SK-N-SH treated with all-trans-retinoic acid at 6 μM for 48 hours (cell line): ENCODE data around the gene UBXN1.

Experiments used
- ARNTL ChIP-seq: fragments of 450-650 bp; formaldehyde crosslinking; IDR thresholded peaks from 2 replicates; pipeline ENCODE4 v1.5.0; 2020; ENCODE audit warnings: low read depth, mild to moderate bottlenecking, moderate library complexity, borderline replicate concordance
- BACH2 ChIP-seq: fragments of 250-450 bp; sonication (Bioruptor Pico); IDR thresholded peaks from 2 replicates; pipeline ENCODE4 v1.9.0; 2021; ENCODE audit warnings: mild to moderate bottlenecking, borderline replicate concordance
- CSDC2 ChIP-seq: fragments of 250-450 bp; sonication (Bioruptor Pico); IDR thresholded peaks from 2 replicates; pipeline ENCODE4 v1.5.0; 2020; ENCODE audit warnings: mild to moderate bottlenecking, moderate library complexity
- ESRRG ChIP-seq: fragments of 250-450 bp; sonication (Bioruptor Pico); IDR thresholded peaks from 2 replicates; pipeline ENCODE4 v1.6.1; 2021; ENCODE audit warnings: mild to moderate bottlenecking
- PATZ1 ChIP-seq: fragments of 250-450 bp; sonication (Bioruptor Pico); IDR thresholded peaks from 2 replicates; pipeline ENCODE4 v1.8.0; 2020; ENCODE audit warnings: mild to moderate bottlenecking, moderate library complexity, borderline replicate concordance
- RARB ChIP-seq: fragments of 250-450 bp; sonication (Bioruptor Pico); IDR thresholded peaks from 2 replicates; pipeline ENCODE4 v1.8.0; 2021; ENCODE audit warnings: mild to moderate bottlenecking, moderate library complexity
- SNAI2 ChIP-seq: fragments of 250-450 bp; sonication (Bioruptor Pico); IDR thresholded peaks from 2 replicates; pipeline ENCODE4 v1.5.0; 2020; ENCODE audit warnings: mild to moderate bottlenecking, moderate library complexity
- TCF4 ChIP-seq: fragments of 250-450 bp; sonication (Bioruptor Pico); IDR thresholded peaks from 2 replicates; pipeline ENCODE4 v1.8.0; 2021; ENCODE audit warnings: mild to moderate bottlenecking, moderate library complexity, borderline replicate concordance
- ZNF565 ChIP-seq: fragments of 450-650 bp; formaldehyde crosslinking; conservative IDR thresholded peaks from 2 replicates; pipeline ENCODE4 v1.5.0; 2020; ENCODE audit warnings: low read depth, mild to moderate bottlenecking, moderate library complexity
- ZNF8 ChIP-seq: fragments of 450-650 bp; formaldehyde crosslinking; IDR thresholded peaks from 2 replicates; pipeline ENCODE4 v1.5.0; 2020; ENCODE audit warnings: mild to moderate bottlenecking, moderate library complexity
- TF ChIP-seq, protein P1 (sequence below): fragments of 250-450 bp; sonication (Bioruptor Pico); IDR thresholded peaks from 2 replicates; pipeline ENCODE4 v1.5.1; 2021; ENCODE audit warnings: mild to moderate bottlenecking, moderate library complexity

DNA sequence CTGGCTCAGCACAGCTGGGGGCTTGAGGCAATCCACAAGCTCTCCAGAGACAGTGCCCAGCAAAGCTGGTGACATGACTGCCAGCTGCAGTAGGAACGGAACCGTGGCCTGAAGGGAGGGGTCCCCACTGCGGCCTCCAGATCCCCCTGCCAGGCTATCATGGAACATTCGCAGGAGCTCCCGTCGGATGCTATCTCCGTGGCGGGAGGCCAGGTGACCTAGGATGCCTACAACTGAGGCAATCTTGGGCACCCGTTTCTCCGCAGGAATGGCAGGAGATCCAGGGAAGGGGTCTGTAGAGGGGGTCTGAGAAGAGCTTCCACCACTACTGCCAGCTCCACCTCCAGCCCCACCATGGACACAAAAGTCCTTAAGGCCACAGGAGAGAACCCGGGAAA is 29.9 kb downstream of the UBXN1 start:
- no peak for TF ChIP-seq ARNTL (CRISPR knock-in tag)
- TF ChIP-seq RARB (CRISPR knock-in tag): no peak
- TF ChIP-seq SNAI2 (CRISPR knock-in tag): no peak
- no peak for TF ChIP-seq PATZ1 (CRISPR knock-in tag)
- TF ChIP-seq TCF4 (CRISPR knock-in tag): no peak
- TF ChIP-seq BACH2 (CRISPR knock-in tag): no peak
- TF ChIP-seq ZNF565: no peak
- no peak for TF ChIP-seq ESRRG
- TF ChIP-seq, protein P1, sequence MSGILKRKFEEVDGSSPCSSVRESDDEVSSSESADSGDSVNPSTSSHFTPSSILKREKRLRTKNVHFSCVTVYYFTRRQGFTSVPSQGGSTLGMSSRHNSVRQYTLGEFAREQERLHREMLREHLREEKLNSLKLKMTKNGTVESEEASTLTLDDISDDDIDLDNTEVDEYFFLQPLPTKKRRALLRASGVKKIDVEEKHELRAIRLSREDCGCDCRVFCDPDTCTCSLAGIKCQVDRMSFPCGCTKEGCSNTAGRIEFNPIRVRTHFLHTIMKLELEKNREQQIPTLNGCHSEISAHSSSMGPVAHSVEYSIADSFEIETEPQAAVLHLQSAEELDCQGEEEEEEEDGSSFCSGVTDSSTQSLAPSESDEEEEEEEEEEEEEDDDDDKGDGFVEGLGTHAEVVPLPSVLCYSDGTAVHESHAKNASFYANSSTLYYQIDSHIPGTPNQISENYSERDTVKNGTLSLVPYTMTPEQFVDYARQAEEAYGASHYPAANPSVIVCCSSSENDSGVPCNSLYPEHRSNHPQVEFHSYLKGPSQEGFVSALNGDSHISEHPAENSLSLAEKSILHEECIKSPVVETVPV (CRISPR knock-in tag): no peak
- no peak for TF ChIP-seq CSDC2 (CRISPR knock-in tag)
- no peak for TF ChIP-seq ZNF8 (CRISPR knock-in tag)
